Endothelial cell of umbilical vein (primary cell): Measurements from ENCODE around the gene PANK2. TPM values are rescaled to one million over a fixed set of nuclear protein-coding genes. Genes with fewer than 3 reads are reported as not detected.
"Not testable (repeated sequence)": the region's sequence is repeated elsewhere in the genome, so short reads cannot be mapped to it uniquely, and the experiment has no call there.

Experiments used
- BruUV-seq: library from RNA; stranded (reverse); fragments of 400-500 nt; replicated peaks from 2 replicates; lab custom pipeline; 2021; lab: Mats Ljungman, UMichigan
- CTCF ChIA-PET: fragments of 300-600, 350-600 bp; sonication (Branson Sonifier 250); formaldehyde crosslinking; loops from one replicate; lab custom pipeline; 2021; ENCODE audit warnings: antibody characterized with exemption, inconsistent platforms; lab: Charles Lee
- POLR2A ChIA-PET: fragments of 300-600, 350-600 bp; sonication (Branson Sonifier 250); formaldehyde crosslinking; loops from one replicate; lab custom pipeline; 2021; ENCODE audit warnings: antibody characterized with exemption, inconsistent platforms; lab: Charles Lee
- DNase-seq: peaks from one replicate; pipeline ENCODE4 v3.0.0-alpha.2; 2011; ENCODE audit warnings: low read depth, low spot score
- FAIRE-seq: peaks from 2 replicates; lab custom pipeline; 2011; peaks lifted over from hg19 to GRCh38; lab: Jason Lieb, UNC
- H2AFZ ChIP-seq: 2 replicates; pipeline ENCODE4 v1.6.0; 2012; ENCODE audit warnings: low read depth, low read length, control low read depth, inconsistent platforms
- H3K27ac ChIP-seq: 2 replicates; pipeline ENCODE4 v1.5.1; 2011; ENCODE audit warnings: low read depth, mild to moderate bottlenecking, control low read depth, low read length, moderate library complexity; ENCODE audit not compliant: insufficient read depth
- H3K27me3 ChIP-seq, 2 experiments: 2 replicates each; pipeline versions ENCODE4 v1.6.0 to v1.6.1; 2011; ENCODE audit warnings: low read length in 2 of 2, mixed read lengths in 1 of 2; ENCODE audit not compliant: control insufficient read depth in 2 of 2, insufficient read depth in 2 of 2
- H3K36me3 ChIP-seq, 2 experiments: 2 replicates in 1 of 2; 3 replicates in 1 of 2; pipeline ENCODE4 v1.5.1; 2011; ENCODE audit warnings: low read length in 2 of 2, mild to moderate bottlenecking in 1 of 2, moderate library complexity in 1 of 2; ENCODE audit not compliant: control insufficient read depth in 2 of 2, insufficient read depth in 2 of 2; ENCODE audit errors: extremely low read depth in 1 of 2
- H3K4me1 ChIP-seq: 3 replicates; pipeline ENCODE4 v1.5.1; 2011; ENCODE audit warnings: mild to moderate bottlenecking, low read length; ENCODE audit not compliant: control insufficient read depth, insufficient read depth; ENCODE audit errors: extremely low read depth
- H3K4me2 ChIP-seq: 2 replicates; pipeline ENCODE4 v1.6.1; 2011; ENCODE audit warnings: low read length, control low read depth, mixed read lengths; ENCODE audit not compliant: insufficient read depth
- H3K4me3 ChIP-seq, 3 experiments: fragments of 200-600 bp in 1 of 3; sonication (generic), shearing (Covaris generic) in 1 of 3; replicated peaks in 1 of 3; 2 replicates each; pipeline ENCODE4 v1.5.1; 2011 to 2016; ENCODE audit warnings: control low read depth in 3 of 3, low read length in 3 of 3, mild to moderate bottlenecking in 2 of 3, inconsistent platforms in 1 of 3, low read depth in 1 of 3, moderate library complexity in 1 of 3; ENCODE audit not compliant: insufficient read depth in 1 of 3
- H3K79me2 ChIP-seq: 2 replicates; pipeline ENCODE4 v1.6.0; 2012; ENCODE audit warnings: low read length, inconsistent platforms; ENCODE audit not compliant: control insufficient read depth, insufficient read depth
- H3K9ac ChIP-seq: replicated peaks from 2 replicates; pipeline ENCODE3; 2011; ENCODE audit warnings: low read length, control low read depth; ENCODE audit not compliant: insufficient read depth; ENCODE audit errors: extremely low read depth
- H3K9me1 ChIP-seq: replicated peaks from 3 replicates; pipeline ENCODE4 v1.6.0; 2011; ENCODE audit warnings: mild to moderate bottlenecking, low read length; ENCODE audit not compliant: control insufficient read depth, insufficient read depth; ENCODE audit errors: extremely low read depth
- H3K9me3 ChIP-seq: replicated peaks from 2 replicates; pipeline ENCODE4 v1.5.1; 2012; ENCODE audit warnings: low read length, inconsistent platforms; ENCODE audit not compliant: control insufficient read depth, insufficient read depth
- H4K20me1 ChIP-seq: replicated peaks from 2 replicates; pipeline ENCODE3; 2011; ENCODE audit warnings: mild to moderate bottlenecking, low read length; ENCODE audit not compliant: control insufficient read depth, insufficient read depth; ENCODE audit errors: extremely low read depth
- GATA2 ChIP-seq: IDR thresholded peaks from 2 replicates; pipeline ENCODE4 v1.7.0; 2011; ENCODE audit warnings: low read depth, mild to moderate bottlenecking, moderate library complexity, mixed read lengths, low read length; ENCODE audit not compliant: insufficient read length, insufficient read depth
- JUN ChIP-seq: IDR thresholded peaks from 2 replicates; pipeline ENCODE4 v1.6.1; 2011; ENCODE audit warnings: borderline replicate concordance, low read depth; ENCODE audit not compliant: insufficient read length, insufficient read depth
- POLR2A ChIP-seq: IDR thresholded peaks from 2 replicates; pipeline ENCODE4 v1.6.1; 2012; ENCODE audit warnings: low read depth, mild to moderate bottlenecking, control low read depth, low read length
- dilution Hi-C: fragments of 300-500 bp; cut with MboI; formaldehyde crosslinking; loops from one replicate; pipeline ENCODE4 v1.15.0; 2019; ENCODE audit warnings: low sequenced_read_pairs; ENCODE audit not compliant: extremely low pct_ligation_motif_present
- intact Hi-C: fragments of 100-400 bp; cut with micrococcal nuclease; formaldehyde crosslinking; loops from one replicate; pipeline ENCODE4 v1.10.0; 2022
- polyA plus RNA-seq, 4 experiments: library from polyadenylated mRNA; depleted of rRNA in 3 of 4; stranded (reverse) in 3 of 4; unstranded in 1 of 4; fragments of >200 nt; gene quantifications; 2 replicates each; pipeline versions ENCODE4 v1.2.1 to v1.2.3, GENCODE V29; 2011 to 2012; ENCODE audit warnings: missing spikeins in 1 of 4
- total RNA-seq: library from RNA; stranded (reverse); gene quantifications from 2 replicates; pipeline ENCODE4 v1.2.3, GENCODE V29; 2021

PANK2 gene
- total and polyA plus RNA-seq, 2 donors (not counting 3 experiments of a cell fraction or from before 2014, with no cell fraction given) = 18.9 to 54.3 TPM

DNA sequence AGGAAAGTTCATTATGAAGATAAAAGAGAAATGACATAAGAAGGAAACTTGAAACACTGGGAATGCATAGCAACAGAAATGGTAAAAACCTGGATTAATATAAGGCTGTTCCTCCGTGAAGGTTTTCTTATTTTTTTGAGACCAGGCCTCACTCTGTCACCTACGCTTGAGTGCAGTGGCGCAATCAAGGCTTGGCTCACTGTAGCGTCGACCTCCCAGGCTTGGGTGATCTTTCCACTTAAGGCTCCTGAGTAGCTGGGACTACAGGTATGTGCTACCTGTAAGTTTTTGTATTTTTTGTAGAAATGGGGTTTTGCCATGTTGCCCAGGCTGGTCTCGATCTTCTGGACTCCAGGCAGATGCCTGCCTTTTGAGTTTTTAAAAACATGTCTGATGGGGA lies 51.7 kb downstream of the PANK2 start:
- Histone ChIP-seq H3K4me2 (no peak overlapping the region), H3K27ac (no peak overlapping the region), H3K79me2 (no peaks in the 10 kb centered on the region), H3K36me3 (no peaks in the 10 kb centered on the region), H3K9me3 (no peaks in the 10 kb centered on the region), H2AFZ (no peak overlapping the region), H4K20me1 (no peaks in the 10 kb centered on the region), H3K27me3 (no peaks in the 10 kb centered on the region), H3K4me1 (no peaks in the 10 kb centered on the region), H3K9me1 (no peaks in the 10 kb centered on the region), H3K9ac (no peak overlapping the region), H3K4me3 (no peak overlapping the region)
- FAIRE-seq = no peak
- CTCF ChIA-PET = no interaction called here
- no peak for TF ChIP-seq POLR2A
- no peak for TF ChIP-seq JUN
- no peak for TF ChIP-seq GATA2
- DNase-seq = no peak
- POLR2A ChIA-PET = no interaction called here
- dilution Hi-C loops (no loop called here), intact Hi-C loops (no loop called here)
- BruUV-seq = no TSS peak

DNA sequence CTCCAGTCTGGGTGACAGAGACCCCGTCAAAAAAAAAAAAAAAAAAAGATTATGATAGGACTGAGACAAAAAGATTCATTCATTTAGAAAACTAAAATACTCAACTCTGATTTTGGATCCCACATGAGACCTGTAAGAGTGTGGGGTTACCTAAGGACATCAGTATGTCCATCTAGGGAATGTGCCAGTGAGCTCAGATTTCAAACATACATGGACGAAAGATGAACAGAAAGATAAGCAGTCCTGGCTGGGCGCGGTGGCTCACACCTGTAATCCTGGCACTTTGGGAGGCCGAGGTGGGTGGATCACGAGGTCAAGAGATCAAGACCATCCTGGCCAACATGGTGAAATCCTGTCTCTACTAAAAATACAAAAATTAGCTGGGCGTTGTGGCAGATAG lies 57.5 kb downstream of the PANK2 start:
- CTCF ChIA-PET = interaction anchor here (1.0 to 2.4 kb wide), 10 partner anchors 8 to 126 kb away, joined by 3 to 6 read pairs (median 4); no protein-coding TSS in a partner anchor
- dilution Hi-C loops, H3K4me3 ChIP-seq, H4K20me1 ChIP-seq, H3K27ac ChIP-seq, H2AFZ ChIP-seq, BruUV-seq, intact Hi-C loops, H3K36me3 ChIP-seq, H3K79me2 ChIP-seq, H3K27me3 ChIP-seq, H3K9ac ChIP-seq, H3K4me1 ChIP-seq, DNase-seq, FAIRE-seq, H3K9me1 ChIP-seq, H3K4me2 ChIP-seq, H3K9me3 ChIP-seq: not testable (repeated sequence)
- POLR2A ChIA-PET = interaction anchor here (0.6 kb wide), 1 partner anchor 69 kb away, joined by 3 read pairs; no protein-coding TSS in a partner anchor
